Measurements from ENCODE around the gene HIGD1A.

HIGD1A gene

DNA sequence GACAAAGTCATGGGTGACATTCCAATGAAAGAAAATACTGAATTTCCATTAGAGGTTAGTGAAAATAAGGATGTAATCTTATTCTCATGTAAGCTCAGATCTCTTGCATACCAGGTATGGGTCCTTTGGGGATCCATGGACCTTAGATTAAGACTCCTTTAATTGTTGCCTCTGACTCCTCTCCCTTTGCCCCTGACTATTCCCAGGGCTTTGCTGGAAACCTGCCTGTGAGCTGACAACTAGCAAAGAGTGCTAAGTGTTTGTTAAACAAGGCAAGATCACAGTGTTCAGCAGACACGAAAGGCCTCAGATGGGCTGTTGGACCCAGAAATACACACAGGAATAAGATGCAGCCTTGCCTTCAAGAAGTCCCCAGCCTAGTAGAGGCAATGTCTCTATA lies 37.0 kb upstream of the HIGD1A start:
- H3K23ac ChIP-seq (ENCODE audit: low read depth, low read length, poor library complexity) = no peak overlapping the region
- no peak overlapping the region for H3K4me2 ChIP-seq (ENCODE audit: insufficient read depth, low read length, poor library complexity, severe bottlenecking)
- H3K4me1 ChIP-seq (ENCODE audit: control insufficient read depth in 2 of 2, insufficient read depth in 1 of 2, low read depth in 1 of 2, low read length in 2 of 2) = peaks cover 0 to 8% of the 10 kb centered on the region in 2 donors
- H3K18ac ChIP-seq (ENCODE audit: low read length) = no peak overlapping the region
- H3K27ac ChIP-seq (replicated peaks; ENCODE audit: low read length) = no peak overlapping the region
- no peak overlapping the region for H3K4ac ChIP-seq (ENCODE audit: low read length)
- no peaks in the 10 kb centered on the region for H3K79me1 ChIP-seq (ENCODE audit: low read depth, low read length)
- H2AK5ac ChIP-seq (ENCODE audit: low read depth, low read length) = no peak overlapping the region
- H4K91ac ChIP-seq (ENCODE audit: low read depth, low read length, poor library complexity) = no peak overlapping the region
- no peak overlapping the region for H2BK15ac ChIP-seq (ENCODE audit: low read length)
- H2BK120ac ChIP-seq (ENCODE audit: low read depth, low read length) = no peak overlapping the region
- no peak overlapping the region for H2AFZ ChIP-seq (ENCODE audit: low read length)
- no peak overlapping the region for H2BK5ac ChIP-seq (ENCODE audit: low read length)
- no peak overlapping the region for H3K4me3 ChIP-seq (ENCODE audit: low read length in 2 of 2)
- H4K8ac ChIP-seq (ENCODE audit: low read depth, low read length) = no peak overlapping the region
- peaks cover 0 to 12% (median 0%) of the 10 kb centered on the region in 3 experiments for H3K27me3 ChIP-seq (ENCODE audit: control insufficient read depth in 3 of 3, insufficient read depth in 3 of 3, low read depth in 1 of 3, low read length in 3 of 3)
- no peak for DNase-seq (ENCODE audit: low spot score)
- H3K14ac ChIP-seq (ENCODE audit: low read length) = no peak overlapping the region
- no peaks in the 10 kb centered on the region for H3K9me3 ChIP-seq (replicated peaks in 1 of 2; ENCODE audit: control insufficient read depth in 2 of 2, insufficient read depth in 1 of 2, low read depth in 1 of 2, low read length in 2 of 2)
- no CpG with 5 or more reads among the region's 1 CpG for WGBS, 2 donors (ENCODE audit: extremely low coverage in 2 of 2, insufficient read length in 2 of 2, insufficient replicate concordance in 1 of 2)
- no peak overlapping the region for H3K9ac ChIP-seq (ENCODE audit: low read depth, low read length, poor library complexity)
- no peaks in the 10 kb centered on the region for H3K36me3 ChIP-seq (replicated peaks in 1 of 2; ENCODE audit: control insufficient read depth in 2 of 2, insufficient read depth in 2 of 2, low read length in 2 of 2)
- H2BK12ac ChIP-seq (ENCODE audit: low read length) = no peak overlapping the region

DNA sequence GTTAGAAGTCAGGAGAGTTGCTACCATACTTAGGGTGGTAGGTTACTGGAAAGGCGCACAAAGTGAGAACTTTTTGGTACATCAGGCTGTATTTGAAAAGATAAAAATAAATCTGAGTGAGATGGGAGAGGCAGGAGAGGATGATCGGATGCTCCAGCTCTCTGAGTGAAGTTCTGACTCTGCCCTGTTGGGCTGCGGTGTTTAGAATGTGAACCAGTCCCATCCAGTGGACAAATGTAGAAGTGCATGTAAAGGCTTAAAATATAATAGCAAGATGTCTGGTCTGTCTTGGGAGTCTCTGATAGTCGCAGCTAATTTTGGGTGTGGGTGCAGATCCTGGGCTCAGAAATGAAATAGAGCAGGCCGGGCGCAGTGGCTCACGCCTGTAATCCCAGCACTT lies 35.3 kb upstream of the HIGD1A start:
- peak; percentile 38 for DNase-seq (ENCODE audit: low spot score)
- Histone ChIP-seq H2AFZ (ENCODE audit: low read length) (peak overlapping the region; percentile 0), H3K4me1 (ENCODE audit: control insufficient read depth in 2 of 2, insufficient read depth in 1 of 2, low read depth in 1 of 2, low read length in 2 of 2) (peaks cover 0 to 5% of the 10 kb centered on the region in 2 donors), H3K4ac (ENCODE audit: low read length) (no peak overlapping the region), H3K14ac (ENCODE audit: low read length) (no peak overlapping the region), H2BK5ac (ENCODE audit: low read length) (no peak overlapping the region), H4K8ac (ENCODE audit: low read depth, low read length) (no peak overlapping the region), H2BK15ac (ENCODE audit: low read length) (no peak overlapping the region), H3K4me3 (ENCODE audit: low read length in 2 of 2) (no peak overlapping the region), H3K18ac (ENCODE audit: low read length) (no peak overlapping the region), H3K4me2 (ENCODE audit: insufficient read depth, low read length, poor library complexity, severe bottlenecking) (no peak overlapping the region), H2AK5ac (ENCODE audit: low read depth, low read length) (no peak overlapping the region), H3K23ac (ENCODE audit: low read depth, low read length, poor library complexity) (no peak overlapping the region), H3K79me1 (ENCODE audit: low read depth, low read length) (no peaks in the 10 kb centered on the region), H3K9me3 (replicated peaks in 1 of 2; ENCODE audit: control insufficient read depth in 2 of 2, insufficient read depth in 1 of 2, low read depth in 1 of 2, low read length in 2 of 2) (no peaks in the 10 kb centered on the region), H4K91ac (ENCODE audit: low read depth, low read length, poor library complexity) (no peak overlapping the region), H3K27me3 (ENCODE audit: control insufficient read depth in 3 of 3, insufficient read depth in 3 of 3, low read depth in 1 of 3, low read length in 3 of 3) (peaks cover 0 to 9% (median 0%) of the 10 kb centered on the region in 3 experiments), H2BK12ac (ENCODE audit: low read length) (no peak overlapping the region), H3K9ac (ENCODE audit: low read depth, low read length, poor library complexity) (no peak overlapping the region), H3K36me3 (replicated peaks in 1 of 2; ENCODE audit: control insufficient read depth in 2 of 2, insufficient read depth in 2 of 2, low read length in 2 of 2) (no peaks in the 10 kb centered on the region), H3K27ac (replicated peaks; ENCODE audit: low read length) (no peak overlapping the region), H2BK120ac (ENCODE audit: low read depth, low read length) (no peak overlapping the region)
- WGBS, 2 donors (ENCODE audit: extremely low coverage in 2 of 2, insufficient read length in 2 of 2, insufficient replicate concordance in 1 of 2) = no CpG with 5 or more reads among the region's 7 CpGs

DNA sequence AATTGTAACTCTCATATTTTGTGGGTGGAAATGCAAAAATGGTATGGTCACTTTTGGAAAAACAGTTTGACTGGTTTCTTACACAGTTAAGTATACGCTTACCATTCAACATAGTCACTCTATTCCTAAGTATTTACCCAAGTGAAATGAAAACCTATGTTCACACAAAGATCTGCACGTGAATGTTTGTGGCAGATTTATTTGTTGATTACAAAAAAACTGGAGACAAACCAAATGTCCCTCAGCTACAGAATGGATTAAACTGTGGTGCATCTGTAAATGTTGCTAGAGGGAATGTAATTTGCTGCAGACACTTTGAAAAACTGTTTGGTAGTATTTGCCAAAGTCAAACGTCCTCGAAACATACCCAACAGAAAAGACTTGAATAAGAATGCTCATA lies 34.3 kb upstream of the HIGD1A start:
- no peak overlapping the region for H3K27ac ChIP-seq (replicated peaks; ENCODE audit: low read length)
- no peak overlapping the region for H2BK120ac ChIP-seq (ENCODE audit: low read depth, low read length)
- no peaks in the 10 kb centered on the region for H3K4me1 ChIP-seq (ENCODE audit: control insufficient read depth in 2 of 2, insufficient read depth in 1 of 2, low read depth in 1 of 2, low read length in 2 of 2)
- no peak overlapping the region for H3K4ac ChIP-seq (ENCODE audit: low read length)
- no peaks in the 10 kb centered on the region for H3K79me1 ChIP-seq (ENCODE audit: low read depth, low read length)
- H2AFZ ChIP-seq (ENCODE audit: low read length) = no peak overlapping the region
- no peak for DNase-seq (ENCODE audit: low spot score)
- WGBS, 2 donors (ENCODE audit: extremely low coverage in 2 of 2, insufficient read length in 2 of 2, insufficient replicate concordance in 1 of 2) = no CpG with 5 or more reads among the region's 4 CpGs
- no peak overlapping the region for H2BK12ac ChIP-seq (ENCODE audit: low read length)
- H2BK15ac ChIP-seq (ENCODE audit: low read length) = no peak overlapping the region
- no peak overlapping the region for H3K14ac ChIP-seq (ENCODE audit: low read length)
- no peak overlapping the region for H2AK5ac ChIP-seq (ENCODE audit: low read depth, low read length)
- no peak overlapping the region for H3K23ac ChIP-seq (ENCODE audit: low read depth, low read length, poor library complexity)
- H3K18ac ChIP-seq (ENCODE audit: low read length) = no peak overlapping the region
- no peak overlapping the region for H4K91ac ChIP-seq (ENCODE audit: low read depth, low read length, poor library complexity)
- H2BK5ac ChIP-seq (ENCODE audit: low read length) = no peak overlapping the region
- no peak overlapping the region for H3K4me2 ChIP-seq (ENCODE audit: insufficient read depth, low read length, poor library complexity, severe bottlenecking)
- no peaks in the 10 kb centered on the region for H3K9me3 ChIP-seq (replicated peaks in 1 of 2; ENCODE audit: control insufficient read depth in 2 of 2, insufficient read depth in 1 of 2, low read depth in 1 of 2, low read length in 2 of 2)
- no peak overlapping the region for H4K8ac ChIP-seq (ENCODE audit: low read depth, low read length)
- no peak overlapping the region for H3K9ac ChIP-seq (ENCODE audit: low read depth, low read length, poor library complexity)
- peaks cover 0 to 9% (median 0%) of the 10 kb centered on the region in 3 experiments for H3K27me3 ChIP-seq (ENCODE audit: control insufficient read depth in 3 of 3, insufficient read depth in 3 of 3, low read depth in 1 of 3, low read length in 3 of 3)
- no peak overlapping the region for H3K4me3 ChIP-seq (ENCODE audit: low read length in 2 of 2)
- H3K36me3 ChIP-seq (replicated peaks in 1 of 2; ENCODE audit: control insufficient read depth in 2 of 2, insufficient read depth in 2 of 2, low read length in 2 of 2) = no peaks in the 10 kb centered on the region

DNA sequence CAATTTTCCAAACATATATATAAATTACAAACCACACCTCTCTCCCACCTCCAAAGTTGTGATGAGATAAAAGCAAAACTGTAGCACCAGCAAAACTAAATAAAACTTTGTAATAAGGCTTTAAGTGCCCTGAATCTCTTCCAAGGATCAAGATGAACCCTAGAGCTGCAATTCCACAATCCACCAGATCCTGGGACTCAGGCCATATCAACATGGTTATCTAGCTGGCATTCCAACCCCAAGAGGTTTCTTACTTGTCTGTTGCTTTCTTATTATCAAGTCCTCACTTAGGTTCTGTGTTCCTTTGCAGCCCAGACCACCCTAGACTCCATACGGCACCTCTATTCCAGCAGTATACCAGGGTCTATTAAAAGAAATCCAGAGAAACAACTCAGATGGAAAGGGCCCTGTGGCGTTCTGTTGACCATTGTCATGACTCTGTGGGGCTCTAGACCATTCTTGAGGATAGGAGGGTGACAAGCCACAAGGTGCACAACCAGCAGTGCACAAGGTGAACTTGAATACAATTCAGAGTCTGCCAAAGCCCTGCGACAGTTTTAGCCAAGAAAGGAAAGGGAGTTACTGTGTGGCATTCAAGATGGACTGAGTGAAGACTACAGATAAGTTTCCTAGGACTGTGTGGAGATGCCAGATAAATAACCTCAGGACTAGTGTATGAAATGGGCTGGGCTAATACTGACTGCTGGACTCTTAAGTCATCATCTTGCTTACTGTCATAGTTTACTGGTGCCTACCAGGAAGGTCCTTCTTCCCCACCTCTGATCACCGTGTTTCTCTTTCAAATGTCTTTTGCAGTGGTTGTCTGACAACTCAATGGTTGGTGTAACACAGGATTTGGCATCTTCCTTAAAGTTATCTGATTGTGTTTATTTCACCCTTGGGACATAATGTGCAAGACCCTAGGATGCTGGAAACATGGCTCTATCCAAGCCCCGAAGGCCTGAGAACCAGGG lies 32.1 kb upstream of the HIGD1A start:
- no peak overlapping the region for H2BK5ac ChIP-seq (ENCODE audit: low read length)
- no peak overlapping the region for H2BK15ac ChIP-seq (ENCODE audit: low read length)
- no peak overlapping the region for H3K4ac ChIP-seq (ENCODE audit: low read length)
- H4K8ac ChIP-seq (ENCODE audit: low read depth, low read length) = no peak overlapping the region
- no peak overlapping the region for H3K4me3 ChIP-seq (ENCODE audit: low read length in 2 of 2)
- H2AFZ ChIP-seq (ENCODE audit: low read length) = no peak overlapping the region
- H3K14ac ChIP-seq (ENCODE audit: low read length) = no peak overlapping the region
- no peak overlapping the region for H3K9ac ChIP-seq (ENCODE audit: low read depth, low read length, poor library complexity)
- H3K18ac ChIP-seq (ENCODE audit: low read length) = no peak overlapping the region
- peaks cover 0 to 9% (median 0%) of the 10 kb centered on the region in 3 experiments for H3K27me3 ChIP-seq (ENCODE audit: control insufficient read depth in 3 of 3, insufficient read depth in 3 of 3, low read depth in 1 of 3, low read length in 3 of 3)
- no peak overlapping the region for H3K23ac ChIP-seq (ENCODE audit: low read depth, low read length, poor library complexity)
- no peaks in the 10 kb centered on the region for H3K36me3 ChIP-seq (replicated peaks in 1 of 2; ENCODE audit: control insufficient read depth in 2 of 2, insufficient read depth in 2 of 2, low read length in 2 of 2)
- H2AK5ac ChIP-seq (ENCODE audit: low read depth, low read length) = no peak overlapping the region
- H2BK120ac ChIP-seq (ENCODE audit: low read depth, low read length) = no peak overlapping the region
- H3K4me1 ChIP-seq (ENCODE audit: control insufficient read depth in 2 of 2, insufficient read depth in 1 of 2, low read depth in 1 of 2, low read length in 2 of 2) = no peaks in the 10 kb centered on the region
- no peak overlapping the region for H4K91ac ChIP-seq (ENCODE audit: low read depth, low read length, poor library complexity)
- no CpG with 5 or more reads among the region's 5 CpGs for WGBS, 2 donors (ENCODE audit: extremely low coverage in 2 of 2, insufficient read length in 2 of 2, insufficient replicate concordance in 1 of 2)
- no peak overlapping the region for H3K4me2 ChIP-seq (ENCODE audit: insufficient read depth, low read length, poor library complexity, severe bottlenecking)
- no peak overlapping the region for H3K27ac ChIP-seq (replicated peaks; ENCODE audit: low read length)
- no peak for DNase-seq (ENCODE audit: low spot score)
- H3K79me1 ChIP-seq (ENCODE audit: low read depth, low read length) = no peaks in the 10 kb centered on the region
- H2BK12ac ChIP-seq (ENCODE audit: low read length) = no peak overlapping the region
- H3K9me3 ChIP-seq (replicated peaks in 1 of 2; ENCODE audit: control insufficient read depth in 2 of 2, insufficient read depth in 1 of 2, low read depth in 1 of 2, low read length in 2 of 2) = no peaks in the 10 kb centered on the region

Measured in neuronal stem cell (in vitro differentiated cells).